ENCODE measurements around the gene PGAM5. TPM values are rescaled to one million over a fixed set of nuclear protein-coding genes. Genes with fewer than 3 reads are reported as not detected.

Gene PGAM5
- total RNA-seq, 2 donors from 2014 or later: 47.8 to 55.7 TPM

GRCh38 chr12:132718644-132719043 is 8.0 kb downstream of the PGAM5 start:
- peaks cover 10% of the 10 kb centered on the region for H3K4me1 Mint-ChIP-seq (ENCODE audit: low read depth)
- peaks cover 7 to 31% of the 10 kb centered on the region in 2 donors for H3K36me3 Mint-ChIP-seq (ENCODE audit: insufficient read depth in 2 of 2)
- no peaks in the 10 kb centered on the region for H3K27me3 Mint-ChIP-seq (ENCODE audit: low read depth)
- H3K9me3 Mint-ChIP-seq: no peaks in the 10 kb centered on the region
- peak overlapping the region; percentile 54 for H3K27ac Mint-ChIP-seq
- ATAC-seq (replicated peaks in 1 of 2) (no peak), DNase-seq (no peak)
- H3K4me3 Mint-ChIP-seq: no peak overlapping the region

- no peak overlapping the region for H3K4me3 Mint-ChIP-seq
- peak overlapping the region; percentile 68 for H3K27ac Mint-ChIP-seq
- H3K27me3 Mint-ChIP-seq (ENCODE audit: low read depth): no peaks in the 10 kb centered on the region
- DNase-seq: no peak
- H3K4me1 Mint-ChIP-seq (ENCODE audit: low read depth): peaks cover 5% of the 10 kb centered on the region
- peaks cover 9 to 34% of the 10 kb centered on the region in 2 donors for H3K36me3 Mint-ChIP-seq (ENCODE audit: insufficient read depth in 2 of 2)
- ATAC-seq (replicated peaks in 1 of 2): peak; percentile 51 to 53
- no peaks in the 10 kb centered on the region for H3K9me3 Mint-ChIP-seq
Measured at GRCh38 chr12:132719141-132719953, 8.7 kb downstream of the PGAM5 start.

GRCh38 chr12:132719954-132720324 is 9.3 kb downstream of the PGAM5 start:
- Mint-ChIP-seq H3K27ac (peak overlapping the region; percentile 68), H3K36me3 (ENCODE audit: insufficient read depth in 2 of 2) (peaks cover 9 to 32% of the 10 kb centered on the region in 2 donors), H3K4me1 (ENCODE audit: low read depth) (peaks cover 5% of the 10 kb centered on the region), H3K4me3 (no peak overlapping the region), H3K27me3 (ENCODE audit: low read depth) (no peaks in the 10 kb centered on the region), H3K9me3 (no peaks in the 10 kb centered on the region)
- ATAC-seq (replicated peaks in 1 of 2): no peak
- no peak for DNase-seq

- Mint-ChIP-seq H3K9me3 (no peaks in the 10 kb centered on the region), H3K27me3 (ENCODE audit: low read depth) (no peaks in the 10 kb centered on the region), H3K36me3 (ENCODE audit: insufficient read depth in 2 of 2) (peaks cover 9 to 34% of the 10 kb centered on the region in 2 donors), H3K4me1 (ENCODE audit: low read depth) (peaks cover 5% of the 10 kb centered on the region), H3K4me3 (no peak overlapping the region), H3K27ac (peak overlapping the region; percentile 62)
- DNase-seq (no peak), ATAC-seq (replicated peaks in 1 of 2) (no peak)
Measured at GRCh38 chr12:132720606-132721345, 10.1 kb downstream of the PGAM5 start.

- peaks cover 5% of the 10 kb centered on the region for H3K4me1 Mint-ChIP-seq (ENCODE audit: low read depth)
- H3K27ac Mint-ChIP-seq: peak overlapping the region; percentile 63
- H3K4me3 Mint-ChIP-seq: no peak overlapping the region
- no peak for DNase-seq
- ATAC-seq (replicated peaks in 1 of 2): no peak
- no peaks in the 10 kb centered on the region for H3K27me3 Mint-ChIP-seq (ENCODE audit: low read depth)
- peaks cover 7 to 42% of the 10 kb centered on the region in 2 donors for H3K36me3 Mint-ChIP-seq (ENCODE audit: insufficient read depth in 2 of 2)
- no peaks in the 10 kb centered on the region for H3K9me3 Mint-ChIP-seq
Measured at GRCh38 chr12:132723015-132723763, 12.5 kb downstream of the PGAM5 start.

- Mint-ChIP-seq H3K9me3 (no peaks in the 10 kb centered on the region), H3K36me3 (ENCODE audit: insufficient read depth in 2 of 2) (peaks cover 10 to 43% of the 10 kb centered on the region in 2 donors), H3K27me3 (ENCODE audit: low read depth) (no peaks in the 10 kb centered on the region), H3K4me1 (ENCODE audit: low read depth) (peaks cover 6% of the 10 kb centered on the region), H3K4me3 (no peak overlapping the region), H3K27ac (peak overlapping the region; percentile 63)
- DNase-seq: no peak
- ATAC-seq (replicated peaks in 1 of 2): no peak
Measured at GRCh38 chr12:132723764-132724140, 13.1 kb downstream of the PGAM5 start.

- Mint-ChIP-seq H3K4me1 (ENCODE audit: low read depth) (peaks cover 5% of the 10 kb centered on the region), H3K4me3 (no peak overlapping the region), H3K36me3 (ENCODE audit: insufficient read depth in 2 of 2) (peaks cover 15 to 39% of the 10 kb centered on the region in 2 donors), H3K27ac (no peak overlapping the region), H3K9me3 (no peaks in the 10 kb centered on the region), H3K27me3 (ENCODE audit: low read depth) (no peaks in the 10 kb centered on the region)
- DNase-seq: no peak
- no peak for ATAC-seq (replicated peaks in 1 of 2)
Measured at GRCh38 chr12:132724506-132725241, 14.0 kb downstream of the PGAM5 start.

- no peak overlapping the region for H3K27ac Mint-ChIP-seq
- no peaks in the 10 kb centered on the region for H3K9me3 Mint-ChIP-seq
- H3K4me1 Mint-ChIP-seq (ENCODE audit: low read depth): peaks cover 5% of the 10 kb centered on the region
- peaks cover 24 to 44% of the 10 kb centered on the region in 2 donors for H3K36me3 Mint-ChIP-seq (ENCODE audit: insufficient read depth in 2 of 2)
- ATAC-seq (replicated peaks in 1 of 2) (no peak), DNase-seq (no peak)
- no peaks in the 10 kb centered on the region for H3K27me3 Mint-ChIP-seq (ENCODE audit: low read depth)
- H3K4me3 Mint-ChIP-seq: no peak overlapping the region
Measured at GRCh38 chr12:132726386-132726785, 15.7 kb downstream of the PGAM5 start.

GRCh38 chr12:132727091-132727794 is 16.6 kb downstream of the PGAM5 start:
- ATAC-seq (replicated peaks in 1 of 2): peak in 1 of 2 donors; percentile 24
- Mint-ChIP-seq H3K27ac (no peak overlapping the region), H3K4me1 (ENCODE audit: low read depth) (peaks cover 10% of the 10 kb centered on the region)

GRCh38 chr12:132728502-132728901 is 17.9 kb downstream of the PGAM5 start:
- DNase-seq (no peak), ATAC-seq (replicated peaks in 1 of 2) (no peak)
- H3K4me1 Mint-ChIP-seq (ENCODE audit: low read depth): peaks cover 10% of the 10 kb centered on the region
- peak overlapping the region; percentile 40 for H3K27ac Mint-ChIP-seq
- H3K36me3 Mint-ChIP-seq (ENCODE audit: insufficient read depth in 2 of 2): peaks cover 39 to 56% of the 10 kb centered on the region in 2 donors
- no peaks in the 10 kb centered on the region for H3K27me3 Mint-ChIP-seq (ENCODE audit: low read depth)
- H3K9me3 Mint-ChIP-seq: no peaks in the 10 kb centered on the region
- H3K4me3 Mint-ChIP-seq: no peak overlapping the region

More at GRCh38 chr12:132727091-132727794, 16.6 kb downstream of the PGAM5 start:
- Mint-ChIP-seq H3K4me3 (no peak overlapping the region), H3K36me3 (ENCODE audit: insufficient read depth in 2 of 2) (peaks cover 29 to 49% of the 10 kb centered on the region in 2 donors), H3K27me3 (ENCODE audit: low read depth) (no peaks in the 10 kb centered on the region), H3K9me3 (no peaks in the 10 kb centered on the region)
- DNase-seq: no peak

- Mint-ChIP-seq H3K27ac (peak overlapping the region; percentile 71), H3K9me3 (no peaks in the 10 kb centered on the region), H3K27me3 (ENCODE audit: low read depth) (no peaks in the 10 kb centered on the region), H3K36me3 (ENCODE audit: insufficient read depth in 2 of 2) (peaks cover 39 to 57% of the 10 kb centered on the region in 2 donors), H3K4me1 (ENCODE audit: low read depth) (peaks cover 10% of the 10 kb centered on the region), H3K4me3 (no peak overlapping the region)
- ATAC-seq (replicated peaks in 1 of 2) (no peak), DNase-seq (no peak)
Measured at GRCh38 chr12:132729541-132730320, 19.1 kb downstream of the PGAM5 start.

All from activated T-cell treated with anti-CD3 and anti-CD28 coated beads, Interleukin-2, amount 50 U/mL, for 72 hours (primary cell).